ENCODE results near the gene MAGI1. TPM values are rescaled to one million over a fixed set of nuclear protein-coding genes. Genes with fewer than 3 reads are reported as not detected.
"Not testable (repeated sequence)": the region's sequence is repeated elsewhere in the genome, so short reads cannot be mapped to it uniquely, and the experiment has no call there.

The MAGI1 gene
- polyA plus RNA-seq, 1 of the 3 experiments (the other 2 are of a cell fraction): 10.3 TPM

DNA sequence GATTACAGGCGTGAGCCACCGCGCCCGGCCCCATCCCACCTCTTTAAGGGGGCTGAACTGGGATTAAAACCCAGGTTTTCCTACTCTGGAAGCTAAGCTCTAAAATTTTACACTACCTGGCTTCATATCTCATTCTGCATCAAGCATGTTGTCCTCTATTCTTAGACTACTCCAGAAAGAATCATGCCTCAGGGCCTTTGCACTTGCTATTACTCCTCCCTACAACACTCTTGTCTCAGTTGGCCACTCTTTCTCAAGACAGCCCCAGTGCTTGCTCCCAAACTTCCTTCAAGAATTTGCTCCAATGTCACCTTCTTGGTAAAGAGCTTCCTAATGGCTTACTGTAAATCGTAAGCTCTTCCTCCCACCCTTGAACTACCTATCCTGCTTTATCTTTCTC is 521.7 kb downstream of the MAGI1 start:
- ChIA-PET POLR2A (no interaction called here), CTCF (interaction anchor here (0.7 to 0.8 kb wide), 2 partner anchors 18 to 409 kb away, joined by 3 to 4 read pairs; no protein-coding TSS in a partner anchor)
- H3F3A ChIP-seq (replicated peaks; ENCODE audit: insufficient read depth): no peaks in the 10 kb centered on the region
- H3K4me1 ChIP-seq (ENCODE audit: control insufficient read depth in 1 of 2, insufficient read depth in 2 of 2, low read depth in 1 of 2, low read length in 1 of 2): no peaks in the 10 kb centered on the region; a peak in 1 of 4 replicates
- no peaks in the 10 kb centered on the region for H3K36me3 ChIP-seq (replicated peaks in 1 of 2; ENCODE audit: control insufficient read depth in 1 of 2, insufficient read depth in 2 of 2, low read length in 1 of 2)
- H3K9me2 ChIP-seq: no peaks in the 10 kb centered on the region
- no peak overlapping the region for H2AFZ ChIP-seq (ENCODE audit: low read depth)
- DNase-seq: no peak
- H3K4me3 ChIP-seq (ENCODE audit: low read depth in 2 of 2, low read length in 1 of 2): no peak overlapping the region
- H4K20me1 ChIP-seq (ENCODE audit: insufficient read depth): no peaks in the 10 kb centered on the region
- no peaks in the 10 kb centered on the region for H3K9me3 ChIP-seq
- no peak overlapping the region for H3K27ac ChIP-seq (ENCODE audit: low read depth in 2 of 2, low read length in 1 of 2)
- no peak overlapping the region for H3K4me2 ChIP-seq
- H3K79me2 ChIP-seq (ENCODE audit: insufficient read depth): 0 out of 2 replicates have a peak, but pooled peaks cover 3% of the 10 kb centered on the region
- H3K27me3 ChIP-seq (ENCODE audit: insufficient read depth): no peaks in the 10 kb centered on the region
- TF ChIP-seq RXRA (IDR thresholded peaks at IDR 0.05; ENCODE audit: borderline replicate concordance, low read depth) (no peak), SMC3 (IDR thresholded peaks at IDR 0.05; ENCODE audit: low read depth, low read length) (no peak), NRF1 (IDR thresholded peaks at IDR 0.05; ENCODE audit: low read depth, low read length) (no peak), POLR2AphosphoS5 (IDR thresholded peaks at IDR 0.05; ENCODE audit: low read depth, low read length) (no peak), SIN3A (IDR thresholded peaks at IDR 0.05; ENCODE audit: borderline replicate concordance, low read depth, low read length) (no peak), CHD2 (IDR thresholded peaks at IDR 0.05; ENCODE audit: low read length, partially characterized antibody) (no peak), USF2 (IDR thresholded peaks at IDR 0.05; ENCODE audit: borderline replicate concordance, low read depth, low read length) (no peak), ELF1 (IDR thresholded peaks at IDR 0.05) (no peak), MEF2A (IDR thresholded peaks at IDR 0.05; ENCODE audit: borderline replicate concordance, low read depth) (no peak), FOXM1 (IDR thresholded peaks at IDR 0.05; ENCODE audit: low read depth) (no peak), FOSL2 (IDR thresholded peaks at IDR 0.05; ENCODE audit: borderline replicate concordance, low read depth) (no peak)
- TF ChIP-seq, protein P1, sequence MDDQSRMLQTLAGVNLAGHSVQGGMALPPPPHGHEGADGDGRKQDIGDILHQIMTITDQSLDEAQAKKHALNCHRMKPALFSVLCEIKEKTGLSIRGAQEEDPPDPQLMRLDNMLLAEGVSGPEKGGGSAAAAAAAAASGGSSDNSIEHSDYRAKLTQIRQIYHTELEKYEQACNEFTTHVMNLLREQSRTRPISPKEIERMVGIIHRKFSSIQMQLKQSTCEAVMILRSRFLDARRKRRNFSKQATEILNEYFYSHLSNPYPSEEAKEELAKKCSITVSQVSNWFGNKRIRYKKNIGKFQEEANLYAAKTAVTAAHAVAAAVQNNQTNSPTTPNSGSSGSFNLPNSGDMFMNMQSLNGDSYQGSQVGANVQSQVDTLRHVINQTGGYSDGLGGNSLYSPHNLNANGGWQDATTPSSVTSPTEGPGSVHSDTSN (IDR thresholded peaks at IDR 0.05): no peak
- no peak overlapping the region for H3K9ac ChIP-seq
- WGBS (ENCODE audit: low lambda C conversion rate): 100% methylated on average over 5 of the region's 5 CpGs

- WGBS (ENCODE audit: low lambda C conversion rate): 82% methylated on average over 1 of the region's 1 CpG
- H3K79me2 ChIP-seq (ENCODE audit: insufficient read depth); DNase-seq; H3K36me3 ChIP-seq (replicated peaks in 1 of 2; ENCODE audit: control insufficient read depth in 1 of 2, insufficient read depth in 2 of 2, low read length in 1 of 2); H2AFZ ChIP-seq (ENCODE audit: low read depth); H4K20me1 ChIP-seq (ENCODE audit: insufficient read depth); H3K4me3 ChIP-seq (ENCODE audit: low read depth in 2 of 2, low read length in 1 of 2); H3K9me3 ChIP-seq; H3K27ac ChIP-seq (ENCODE audit: low read depth in 2 of 2, low read length in 1 of 2); CTCF ChIA-PET; H3K27me3 ChIP-seq (ENCODE audit: insufficient read depth); H3K9me2 ChIP-seq; H3K4me1 ChIP-seq (ENCODE audit: control insufficient read depth in 1 of 2, insufficient read depth in 2 of 2, low read depth in 1 of 2, low read length in 1 of 2); H3K4me2 ChIP-seq; H3K9ac ChIP-seq; H3F3A ChIP-seq (replicated peaks; ENCODE audit: insufficient read depth); POLR2A ChIA-PET: not testable (repeated sequence)
Measured at GRCh38 chr3:65514317-65514716, 524.4 kb downstream of the MAGI1 start.

- CTCF ChIA-PET; POLR2A ChIA-PET; H3K4me3 ChIP-seq (ENCODE audit: low read depth in 2 of 2, low read length in 1 of 2); H3K9me2 ChIP-seq; H3K9me3 ChIP-seq; H3F3A ChIP-seq (replicated peaks; ENCODE audit: insufficient read depth); H3K27ac ChIP-seq (ENCODE audit: low read depth in 2 of 2, low read length in 1 of 2); H3K27me3 ChIP-seq (ENCODE audit: insufficient read depth); H4K20me1 ChIP-seq (ENCODE audit: insufficient read depth); H3K36me3 ChIP-seq (replicated peaks in 1 of 2; ENCODE audit: control insufficient read depth in 1 of 2, insufficient read depth in 2 of 2, low read length in 1 of 2); H2AFZ ChIP-seq (ENCODE audit: low read depth); DNase-seq; H3K4me1 ChIP-seq (ENCODE audit: control insufficient read depth in 1 of 2, insufficient read depth in 2 of 2, low read depth in 1 of 2, low read length in 1 of 2); H3K4me2 ChIP-seq; H3K79me2 ChIP-seq (ENCODE audit: insufficient read depth); H3K9ac ChIP-seq: not testable (repeated sequence)
- WGBS (ENCODE audit: low lambda C conversion rate): 88% methylated on average over 18 of the region's 24 CpGs
Measured at GRCh38 chr3:65509423-65509794, 529.3 kb downstream of the MAGI1 start.

All from SK-N-SH (cell line).